K562 (cell line): Measurements from ENCODE around the gene FASTKD2. TPM values are rescaled to one million over a fixed set of nuclear protein-coding genes. Genes with fewer than 3 reads are reported as not detected.

Experiments
- ATAC-seq: fragments of 200-7000 bp; cut with Tn5 transposase; 3 replicates; pipeline ENCODE4 v1.9.1; 2020; ENCODE audit warnings: moderate library complexity
- BruUV-seq: library from RNA; stranded (reverse); fragments of 400-500 nt; replicated peaks from 2 replicates; lab custom pipeline; 2021; lab: Mats Ljungman, UMichigan
- CTCF ChIA-PET: fragments of 300-600 bp; formaldehyde crosslinking; extraction: SDS; loops from one replicate; lab custom pipeline; 2021; ENCODE audit warnings: low intra/inter-chr PET ratio; lab: Yijun Ruan, JAX
- POLR2A ChIA-PET: fragments of 300-600, 350-650 bp; sonication (Branson Sonifier 250); formaldehyde crosslinking; extraction: SDS; loops from one replicate; lab custom pipeline; 2021; ENCODE audit warnings: antibody characterized with exemption, inconsistent platforms; lab: Yijun Ruan, JAX
- DNase-seq, 4 experiments: peaks; one replicate each; pipeline versions ENCODE4 v3.0.0 to v3.0.0-alpha.2; 2011 to 2018; ENCODE audit warnings: low spot score in 3 of 4, mixed read lengths in 3 of 4; ENCODE audit errors: extremely low read depth in 1 of 4
- FAIRE-seq: peaks from 2 replicates; lab custom pipeline; 2011; peaks lifted over from hg19 to GRCh38; lab: Jason Lieb, UNC
- H2AFZ ChIP-seq: 2 replicates; pipeline ENCODE4 v1.6.0; 2011; ENCODE audit warnings: low read depth, low read length, control low read depth, inconsistent platforms
- H3K27ac ChIP-seq: fragments of 200-600 bp; 3 replicates; pipeline ENCODE4 v1.8.0; 2011; ENCODE audit warnings: low read depth, mild to moderate bottlenecking, control low read depth, inconsistent platforms, low read length, moderate library complexity, mixed read lengths; ENCODE audit errors: extremely low read depth
- H3K27me3 ChIP-seq, 2 experiments: fragments of 300-600 bp in 1 of 2; 2 replicates in 1 of 2; 3 replicates in 1 of 2; pipeline versions ENCODE4 v1.6.0 to v1.8.0; 2011; ENCODE audit warnings: inconsistent platforms in 2 of 2, low read length in 2 of 2, mild to moderate bottlenecking in 1 of 2, mixed read lengths in 1 of 2, moderate library complexity in 1 of 2; ENCODE audit not compliant: control insufficient read depth in 2 of 2, insufficient read depth in 2 of 2
- H3K36me3 ChIP-seq: fragments of 300-600 bp; 3 replicates; pipeline ENCODE4 v1.8.0; 2011; ENCODE audit warnings: mild to moderate bottlenecking, low read length, inconsistent platforms; ENCODE audit not compliant: control insufficient read depth, insufficient read depth
- H3K4me1 ChIP-seq, 2 experiments: fragments of 200-600 bp in 1 of 2; replicated peaks in 1 of 2; 2 replicates in 1 of 2; 3 replicates in 1 of 2; pipeline versions ENCODE4 v1.5.1 to v1.8.0; 2011; ENCODE audit warnings: inconsistent platforms in 2 of 2, low read length in 2 of 2, mild to moderate bottlenecking in 1 of 2, mixed read lengths in 1 of 2, moderate library complexity in 1 of 2; ENCODE audit not compliant: control insufficient read depth in 2 of 2, insufficient read depth in 2 of 2
- H3K4me2 ChIP-seq: 2 replicates; pipeline ENCODE4 v1.6.1; 2011; ENCODE audit warnings: low read length, control low read depth, inconsistent platforms, mixed read lengths; ENCODE audit not compliant: insufficient read depth
- H3K4me3 ChIP-seq: fragments of 200-600 bp; sonication (generic), shearing (Covaris generic); 2 replicates; pipeline ENCODE4 v1.5.1; 2016; ENCODE audit warnings: control low read depth, inconsistent platforms
- H3K79me2 ChIP-seq: fragments of 200-600 bp; 3 replicates; pipeline ENCODE4 v1.8.0; 2011; ENCODE audit warnings: low read length, inconsistent platforms; ENCODE audit not compliant: control insufficient read depth, insufficient read depth
- H3K9ac ChIP-seq, 2 experiments: 2 replicates each; pipeline versions ENCODE4 v1.6.0 to v1.6.1; 2011; ENCODE audit warnings: low read depth in 2 of 2, low read length in 2 of 2, control low read depth in 1 of 2, inconsistent platforms in 1 of 2, mild to moderate bottlenecking in 1 of 2, mixed read lengths in 1 of 2; ENCODE audit not compliant: insufficient read depth in 1 of 2
- H3K9me1 ChIP-seq: one replicate; pipeline ENCODE4 v1.6.0; 2011; ENCODE audit warnings: inconsistent platforms, mild to moderate bottlenecking, low read length, moderate library complexity; ENCODE audit not compliant: control insufficient read depth, insufficient read depth
- H3K9me3 ChIP-seq: replicated peaks from 2 replicates; pipeline ENCODE4 v1.5.1; 2011; ENCODE audit warnings: low read depth, low read length, inconsistent platforms; ENCODE audit not compliant: control insufficient read depth, insufficient read depth
- H4K20me1 ChIP-seq: replicated peaks from 2 replicates; pipeline ENCODE4 v1.6.1; 2011; ENCODE audit warnings: low read length, inconsistent platforms, mixed read lengths; ENCODE audit not compliant: control insufficient read depth, insufficient read depth
- CBFA2T3 ChIP-seq: fragments of 450-650 bp; IDR thresholded peaks from 2 replicates; pipeline ENCODE4 v1.6.1; 2017
- RBFOX2 ChIP-seq: fragments of 200-400 bp; formaldehyde crosslinking; IDR thresholded peaks from 2 replicates; pipeline ENCODE4 v1.6.1; 2017; ENCODE audit warnings: low read depth, mild to moderate bottlenecking, low read length, moderate library complexity
- RBM25 ChIP-seq: fragments of 200-400 bp; formaldehyde crosslinking; IDR thresholded peaks from 2 replicates; pipeline ENCODE4 v1.6.1; 2018; ENCODE audit warnings: low read length, low read depth, moderate library complexity; ENCODE audit not compliant: severe bottlenecking
- WGBS: fragments of 100-300 bp; shearing (Covaris generic); methylation state at CpG from one replicate; pipeline ENCODE4 v1.1.6; 2016; ENCODE audit warnings: low coverage, mixed read lengths; ENCODE audit not compliant: insufficient coverage; ENCODE audit errors: missing lambda C conversion rate; 5-methylcytosine and 5-hydroxymethylcytosine counted together
- in situ Hi-C: fragments of 300-500 bp; cut with MboI; formaldehyde crosslinking; loops from 4 replicates; pipeline ENCODE4 v1.15.0; 2018; ENCODE audit warnings: inconsistent platforms, mixed read lengths
- intact Hi-C: fragments of 100-400 bp; cut with micrococcal nuclease; formaldehyde crosslinking; loops from 2 replicates; pipeline ENCODE4 v1.14.2; 2022
- polyA plus RNA-seq, 8 experiments: library from polyadenylated mRNA; depleted of rRNA in 4 of 8; stranded (reverse) in 5 of 8; unstranded in 3 of 8; fragments of >200 nt; fragmentation: Nextera tagmentation in 2 of 8; fragmentation: Illumina TruSeq in 1 of 8; extraction: Ambion mirVana in 2 of 8; extraction: Trizol in 1 of 8; gene quantifications; 2 replicates each; pipeline versions ENCODE4 v1.2.1 to v1.2.3, GENCODE V29; 2011 to 2014; ENCODE audit warnings: inconsistent platforms in 1 of 8, missing spikeins in 1 of 8
- total RNA-seq, 7 experiments: library from RNA; depleted of rRNA in 6 of 7; stranded (reverse); fragments of >200 nt in 6 of 7; fragmentation: Illumina TruSeq in 2 of 7; extraction: Trizol in 2 of 7; gene quantifications; 2 replicates each; pipeline versions ENCODE4 v1.2.1 to v1.2.3, GENCODE V29; 2011 to 2021; ENCODE audit warnings: low replicate concordance in 1 of 7
- TF ChIP-seq, protein P1 (sequence below): fragments of 450-650 bp; IDR thresholded peaks from 2 replicates; pipeline ENCODE4 v1.6.1; 2018; ENCODE audit warnings: mild to moderate bottlenecking, low read depth; ENCODE audit not compliant: partially characterized antibody
- TF ChIP-seq, protein P2 (sequence below), 3 experiments: fragments of 200-800 bp in 1 of 3; sonication (Bioruptor generic) in 1 of 3; sonication (generic) in 1 of 3; formaldehyde crosslinking in 1 of 3; IDR thresholded peaks; 2 replicates each; pipeline versions ENCODE4 v1.6.1 to v1.8.0; 2016 to 2022; ENCODE audit warnings: mild to moderate bottlenecking in 2 of 3, missing compliant biosample characterization in 2 of 3, missing genetic modification characterization in 2 of 3, missing genetic modification reagents in 1 of 3

Gene FASTKD2
- total and polyA plus RNA-seq, 9 of the 15 experiments (the other 6 are each of a cell fraction or from before 2014, with no cell fraction given): 20.8 to 90.6 (median 39.1) TPM

DNA sequence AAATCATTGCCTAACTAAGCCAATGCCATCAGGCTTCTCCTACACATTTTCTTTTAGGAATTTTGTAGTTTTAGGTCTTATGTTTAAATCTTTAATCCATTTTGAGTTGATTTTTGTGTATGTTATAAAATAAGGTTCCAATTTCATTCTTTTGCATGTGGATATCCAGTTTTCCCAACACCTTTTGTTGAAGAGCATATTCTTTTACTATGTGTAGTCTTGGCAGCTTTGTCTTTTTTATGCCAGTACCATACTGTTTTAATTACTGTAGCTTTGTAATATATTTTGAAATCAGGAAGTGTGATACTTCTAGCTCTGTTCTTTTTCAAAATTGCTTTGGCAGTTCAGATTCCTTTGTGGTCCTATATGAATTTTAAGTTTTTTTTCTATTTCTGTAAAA is 11.0 kb downstream of the FASTKD2 start:
- no peak overlapping the region for H3K4me2 ChIP-seq
- 0 out of 2 replicates have a peak, but pooled peaks cover 1% of the 10 kb centered on the region for H3K9me3 ChIP-seq
- no peaks in the 10 kb centered on the region for H3K4me1 ChIP-seq
- in situ Hi-C loops (no loop called here), intact Hi-C loops (no loop called here)
- no peak overlapping the region for H3K9ac ChIP-seq
- TF ChIP-seq RBM25: peak; percentile 37
- TF ChIP-seq RBFOX2: no peak
- H3K4me3 ChIP-seq: no peak overlapping the region
- peaks cover 79% of the 10 kb centered on the region for H3K36me3 ChIP-seq
- peaks cover 16% of the 10 kb centered on the region; the same call in 2 of the 3 replicates for H3K79me2 ChIP-seq
- no peak overlapping the region for H3K27ac ChIP-seq
- H2AFZ ChIP-seq: no peak overlapping the region
- DNase-seq: no peak
- no peak for ATAC-seq
- H3K9me1 ChIP-seq: no peaks in the 10 kb centered on the region
- BruUV-seq: no TSS peak
- H3K27me3 ChIP-seq: no peaks in the 10 kb centered on the region
- ChIA-PET POLR2A (no interaction called here), CTCF (no interaction called here)
- no peaks in the 10 kb centered on the region for H4K20me1 ChIP-seq
- no peak for FAIRE-seq

DNA sequence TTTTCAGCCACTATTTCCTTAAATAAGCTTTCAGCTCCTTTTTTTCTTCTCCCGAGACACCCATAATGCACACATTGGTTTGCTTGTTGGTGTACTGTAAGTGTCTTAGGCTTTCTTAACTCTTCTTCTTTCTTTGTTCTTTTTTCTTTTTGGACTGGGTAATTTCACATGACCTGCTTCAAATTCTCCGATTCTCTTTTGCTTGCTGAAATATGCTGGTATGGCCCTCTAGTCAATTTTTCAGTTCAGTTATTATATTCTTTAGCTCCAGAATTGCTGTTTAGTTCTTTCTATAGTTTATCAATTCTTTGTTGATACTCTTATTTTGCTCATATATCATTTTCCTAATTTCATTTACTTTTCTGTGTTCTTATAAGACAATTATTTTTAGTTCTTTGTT is 15.3 kb downstream of the FASTKD2 start:
- in situ Hi-C loops: no loop called here
- Histone ChIP-seq H3K9me1 (no peaks in the 10 kb centered on the region), H3K9ac (no peak overlapping the region), H3K4me1 (no peaks in the 10 kb centered on the region), H3K79me2 (peaks cover 20% of the 10 kb centered on the region; the same call in 2 of the 3 replicates), H2AFZ (no peak overlapping the region), H3K4me3 (no peak overlapping the region), H3K4me2 (no peak overlapping the region), H4K20me1 (no peaks in the 10 kb centered on the region), H3K36me3 (peaks cover 87% of the 10 kb centered on the region), H3K27ac (no peak overlapping the region), H3K27me3 (no peaks in the 10 kb centered on the region), H3K9me3 (0 out of 2 replicates have a peak, but pooled peaks cover 1% of the 10 kb centered on the region)
- no TSS peak for BruUV-seq
- FAIRE-seq (no peak), ATAC-seq (no peak), DNase-seq (no peak)
- 91% methylated on average over 2 of the region's 2 CpGs for WGBS
- POLR2A ChIA-PET: no interaction called here
- CTCF ChIA-PET: interaction anchor here (0.7 kb wide), 1 partner anchor 769 kb away, joined by 4 read pairs; no protein-coding TSS in a partner anchor
- TF ChIP-seq, protein P1, sequence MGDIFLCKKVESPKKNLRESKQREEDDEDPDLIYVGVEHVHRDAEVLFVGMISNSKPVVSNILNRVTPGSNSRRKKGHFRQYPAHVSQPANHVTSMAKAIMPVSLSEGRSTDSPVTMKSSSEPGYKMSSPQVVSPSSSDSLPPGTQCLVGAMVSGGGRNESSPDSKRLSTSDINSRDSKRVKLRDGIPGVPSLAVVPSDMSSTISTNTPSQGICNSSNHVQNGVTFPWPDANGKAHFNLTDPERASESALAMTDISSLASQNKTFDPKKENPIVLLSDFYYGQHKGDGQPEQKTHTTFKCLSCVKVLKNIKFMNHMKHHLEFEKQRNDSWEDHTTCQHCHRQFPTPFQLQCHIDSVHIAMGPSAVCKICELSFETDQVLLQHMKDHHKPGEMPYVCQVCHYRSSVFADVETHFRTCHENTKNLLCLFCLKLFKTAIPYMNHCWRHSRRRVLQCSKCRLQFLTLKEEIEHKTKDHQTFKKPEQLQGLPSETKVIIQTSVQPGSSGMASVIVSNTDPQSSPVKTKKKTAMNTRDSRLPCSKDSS: peak; percentile 16
- TF ChIP-seq CBFA2T3: no peak
- TF ChIP-seq, protein P2, sequence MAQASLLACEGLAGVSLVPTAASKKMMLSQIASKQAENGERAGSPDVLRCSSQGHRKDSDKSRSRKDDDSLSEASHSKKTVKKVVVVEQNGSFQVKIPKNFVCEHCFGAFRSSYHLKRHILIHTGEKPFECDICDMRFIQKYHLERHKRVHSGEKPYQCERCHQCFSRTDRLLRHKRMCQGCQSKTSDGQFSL (CRISPR knock-in tag; IDR thresholded peaks at IDR 0.05): no peak
- TF ChIP-seq, protein P2 (tag; IDR thresholded peaks at IDR 0.05): no peak
- intact Hi-C loops: loop anchor here (1.0 to 5.0 kb wide), 3 partner anchors 88 to 388 kb away; no protein-coding TSS in a partner anchor
